NCI-H146 (cell line): ENCODE data around the gene NTN1.
"Not testable (repeated sequence)": the region's sequence is repeated elsewhere in the genome, so short reads cannot be mapped to it uniquely, and the experiment has no call there.

Experiments
- DNase-seq: peaks from one replicate; lab custom pipeline; 2025; lab: John Stamatoyannopoulos, UW

NTN1 gene

DNA sequence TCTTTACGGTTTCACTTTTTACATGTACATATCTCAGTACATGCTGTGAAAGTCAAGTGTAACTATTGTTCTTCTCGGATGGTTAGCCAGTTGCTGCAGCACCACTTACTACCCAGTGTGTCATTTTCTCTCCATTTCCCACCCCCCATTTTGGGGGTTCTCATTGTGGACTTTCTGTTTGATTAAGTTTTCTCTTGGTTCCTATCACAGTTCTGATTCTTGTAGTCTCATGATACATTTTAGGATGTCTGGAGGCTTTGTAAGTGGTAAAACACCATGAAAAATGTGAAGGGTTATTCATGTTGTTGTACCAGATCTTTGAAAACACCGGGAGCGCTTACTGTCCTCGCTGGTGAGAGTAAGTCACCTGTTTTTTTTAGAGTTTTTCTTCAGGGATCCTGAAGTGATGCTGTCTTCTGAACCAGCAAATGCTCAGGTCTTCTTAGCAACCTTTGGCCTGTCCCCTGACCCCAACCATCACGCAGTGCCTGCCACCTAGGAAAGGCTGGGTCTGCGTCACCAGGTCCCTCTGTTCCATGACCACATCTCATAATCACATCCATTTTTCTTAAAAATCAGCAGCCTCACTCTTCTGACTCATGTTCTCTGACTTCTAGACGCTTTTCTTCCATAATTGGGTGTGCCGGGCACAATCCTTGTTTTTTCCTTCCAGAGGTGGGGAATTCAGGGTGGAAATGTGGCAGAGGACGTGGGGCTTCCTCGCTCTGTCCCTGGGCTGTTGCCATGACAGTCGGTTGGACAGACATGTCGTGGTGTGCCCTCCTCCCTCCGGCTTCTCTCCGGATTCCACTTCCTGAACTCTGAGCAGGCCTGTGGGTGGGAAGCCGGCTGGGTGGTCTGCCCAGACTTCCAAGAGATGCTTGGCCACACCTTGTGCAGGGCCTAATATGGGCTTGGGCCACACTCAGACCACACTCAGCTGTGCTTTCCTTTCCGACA, 102.6 kb downstream of the NTN1 start:
- DNase-seq: no peak

DNA sequence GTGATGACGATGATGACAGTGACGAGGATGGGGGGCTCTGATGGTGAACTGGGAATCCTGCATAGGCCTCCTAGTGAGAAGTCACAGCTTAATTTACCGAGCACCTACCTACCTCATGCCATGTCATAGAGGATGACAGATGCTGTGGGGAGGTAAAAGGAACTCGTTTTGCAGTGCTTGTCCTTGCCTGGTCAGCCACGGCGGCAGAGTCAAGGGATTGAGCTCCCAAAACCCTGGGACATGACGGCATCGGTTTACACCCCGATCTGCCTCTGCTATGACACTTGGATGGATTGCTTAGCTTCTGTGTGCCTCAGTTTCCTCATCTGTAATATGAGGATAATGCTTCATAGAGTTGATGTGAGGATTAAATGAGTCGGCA, 103.2 kb downstream of the NTN1 start:
- no peak for DNase-seq

DNA sequence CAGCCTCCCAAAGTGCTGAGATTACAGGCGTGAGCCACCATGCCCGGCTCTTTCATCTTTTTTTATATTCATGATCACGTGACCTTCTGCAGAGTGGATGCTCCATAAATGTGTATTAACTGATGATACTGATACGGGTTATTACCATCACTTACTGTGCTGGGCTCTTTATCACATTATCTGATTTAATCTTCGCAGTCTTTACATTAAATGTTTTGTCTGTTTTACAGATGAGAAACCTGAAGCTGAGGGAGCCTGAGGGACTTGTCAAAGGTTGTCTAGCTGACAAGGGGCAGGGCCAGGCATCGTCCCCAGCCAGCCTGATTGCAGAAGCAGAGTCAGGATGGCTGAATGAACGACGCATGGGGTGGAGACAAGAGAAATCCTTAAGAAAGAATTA, 104.4 kb downstream of the NTN1 start:
- DNase-seq: no peak

DNA sequence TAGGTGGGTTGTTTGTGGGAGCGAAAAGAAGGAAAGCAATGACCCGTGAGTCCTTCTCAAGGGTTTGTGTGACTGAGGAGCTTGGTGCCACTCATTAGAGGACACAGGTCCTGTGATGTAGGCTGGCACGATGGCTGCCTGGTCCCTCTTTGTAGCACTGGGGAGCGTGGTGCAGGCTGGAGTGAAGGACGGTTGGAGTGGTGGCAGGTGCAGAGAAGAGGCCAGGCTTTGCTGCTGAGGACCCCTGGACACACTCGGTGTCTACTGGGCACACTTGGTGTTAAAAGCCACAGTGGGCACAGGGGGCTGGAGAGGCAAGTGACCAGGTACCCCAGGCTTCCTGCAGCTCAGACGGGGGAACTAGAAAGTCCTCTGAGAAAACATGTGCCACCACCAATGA, 106.0 kb downstream of the NTN1 start:
- no peak for DNase-seq

DNA sequence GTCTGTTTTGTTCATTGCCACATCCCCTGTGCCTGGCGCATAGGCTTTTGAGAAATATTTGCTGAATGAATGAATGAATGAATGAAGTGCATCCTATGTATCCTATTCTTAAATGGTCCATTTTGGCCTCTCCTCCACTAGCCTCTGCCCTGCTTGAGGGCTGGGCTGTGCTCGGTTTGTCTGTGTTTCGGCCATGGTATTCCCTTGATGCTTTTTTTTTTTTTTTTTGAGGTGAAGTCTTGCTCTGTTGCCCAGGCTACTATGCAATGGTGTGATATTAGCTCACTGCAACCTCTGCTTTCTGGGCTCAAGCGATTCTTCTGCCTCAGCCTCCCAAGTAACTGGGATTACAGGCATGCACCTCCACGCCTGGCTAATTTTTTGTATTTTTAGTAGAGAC, 110.1 kb downstream of the NTN1 start:
- no peak for DNase-seq

DNA sequence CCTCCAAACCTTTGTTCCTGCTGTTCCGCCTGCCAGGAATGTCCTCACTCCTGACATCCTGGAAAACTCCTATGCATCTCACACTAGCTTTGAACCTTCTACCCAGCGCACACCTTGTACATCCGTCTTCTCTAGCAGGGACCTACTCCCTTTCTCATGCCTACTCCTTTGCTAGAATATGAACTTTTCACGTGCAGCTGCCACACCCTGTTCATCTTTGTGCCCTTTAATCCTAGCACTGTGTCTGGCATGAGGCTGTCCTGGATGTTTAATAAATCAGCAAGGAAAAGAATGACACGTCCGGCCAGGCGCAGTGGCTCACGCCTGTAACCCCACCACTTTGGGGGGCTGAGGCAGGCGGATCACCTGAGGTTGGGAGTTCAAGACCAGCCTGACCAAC, 111.0 kb downstream of the NTN1 start:
- no peak for DNase-seq

DNA sequence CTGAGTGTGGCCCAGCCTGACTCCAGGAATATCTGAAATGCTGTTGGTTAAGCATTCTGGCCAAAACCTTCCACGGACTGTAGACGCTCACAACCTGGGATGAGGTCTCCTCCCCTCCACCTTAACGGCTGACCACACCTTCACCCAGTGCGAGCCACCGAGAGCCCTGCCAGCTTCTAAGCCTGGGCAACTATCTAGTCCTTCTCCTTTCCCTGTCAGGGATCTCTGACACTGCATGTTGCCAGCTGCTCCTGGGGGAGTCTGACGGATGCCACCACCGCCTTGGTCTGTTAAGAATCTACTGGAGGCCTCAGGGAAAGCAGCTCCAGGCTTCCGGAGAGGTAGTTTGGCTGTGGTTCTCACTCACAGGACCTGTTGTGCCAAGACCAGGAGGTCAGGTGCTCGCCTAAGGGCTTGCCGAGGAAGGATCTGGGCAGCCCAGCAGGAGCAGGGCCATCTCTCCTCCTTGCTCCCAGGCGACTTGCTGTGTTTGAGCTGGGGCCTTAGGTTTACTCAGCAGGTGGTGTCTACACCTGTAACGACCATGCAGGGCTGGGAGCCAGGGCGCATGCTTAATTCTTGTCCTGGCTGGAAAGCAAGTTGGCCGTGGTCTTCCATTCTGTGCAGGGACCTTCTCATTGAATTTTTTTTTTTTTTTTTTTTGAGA, 111.8 kb downstream of the NTN1 start:
- DNase-seq: peak; percentile 79

DNA sequence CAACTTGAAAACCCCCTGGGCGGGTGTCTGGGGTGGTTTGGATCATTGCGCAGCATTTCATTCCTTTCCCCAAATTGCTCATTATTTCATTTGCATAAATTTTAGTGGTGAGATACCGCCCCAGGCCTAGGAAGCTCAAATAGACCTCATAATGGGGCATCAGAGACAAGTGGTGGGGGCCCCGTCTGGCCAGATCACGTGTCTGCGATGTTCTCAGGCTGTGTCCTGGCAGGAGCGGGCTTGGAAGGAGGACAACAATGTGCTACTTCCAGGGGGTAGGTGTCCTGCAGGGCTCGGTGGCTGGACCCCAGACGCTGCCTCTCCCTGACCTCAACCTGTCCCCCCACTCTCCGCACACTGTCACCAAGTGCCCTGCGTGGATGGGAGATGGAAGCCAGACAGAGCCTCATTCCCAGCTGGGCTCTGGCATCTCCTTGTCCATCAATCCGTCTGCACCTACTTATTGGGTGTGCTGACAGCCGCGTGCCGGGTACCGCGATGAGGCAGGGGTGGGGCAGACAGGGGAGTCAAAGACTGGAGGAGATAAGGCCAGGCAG, 116.9 kb downstream of the NTN1 start:
- no peak for DNase-seq

DNA sequence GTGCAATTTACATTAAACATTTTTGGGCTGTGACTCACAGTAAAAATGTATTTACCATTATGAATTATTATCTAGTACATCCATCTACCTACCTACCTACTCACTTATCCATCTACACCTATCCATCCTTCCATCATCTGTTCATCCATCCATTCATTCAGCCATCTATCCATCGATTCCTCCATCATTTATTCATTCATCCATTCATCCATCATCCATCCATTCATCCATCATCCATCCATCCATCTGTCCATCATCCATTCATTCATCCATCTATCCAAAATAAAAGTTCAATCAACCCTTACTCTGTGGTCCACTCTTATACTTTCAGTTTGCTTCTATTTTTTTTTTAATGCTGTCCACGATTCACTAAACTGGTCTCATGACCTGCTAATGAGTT, 118.4 kb downstream of the NTN1 start:
- no peak for DNase-seq

DNA sequence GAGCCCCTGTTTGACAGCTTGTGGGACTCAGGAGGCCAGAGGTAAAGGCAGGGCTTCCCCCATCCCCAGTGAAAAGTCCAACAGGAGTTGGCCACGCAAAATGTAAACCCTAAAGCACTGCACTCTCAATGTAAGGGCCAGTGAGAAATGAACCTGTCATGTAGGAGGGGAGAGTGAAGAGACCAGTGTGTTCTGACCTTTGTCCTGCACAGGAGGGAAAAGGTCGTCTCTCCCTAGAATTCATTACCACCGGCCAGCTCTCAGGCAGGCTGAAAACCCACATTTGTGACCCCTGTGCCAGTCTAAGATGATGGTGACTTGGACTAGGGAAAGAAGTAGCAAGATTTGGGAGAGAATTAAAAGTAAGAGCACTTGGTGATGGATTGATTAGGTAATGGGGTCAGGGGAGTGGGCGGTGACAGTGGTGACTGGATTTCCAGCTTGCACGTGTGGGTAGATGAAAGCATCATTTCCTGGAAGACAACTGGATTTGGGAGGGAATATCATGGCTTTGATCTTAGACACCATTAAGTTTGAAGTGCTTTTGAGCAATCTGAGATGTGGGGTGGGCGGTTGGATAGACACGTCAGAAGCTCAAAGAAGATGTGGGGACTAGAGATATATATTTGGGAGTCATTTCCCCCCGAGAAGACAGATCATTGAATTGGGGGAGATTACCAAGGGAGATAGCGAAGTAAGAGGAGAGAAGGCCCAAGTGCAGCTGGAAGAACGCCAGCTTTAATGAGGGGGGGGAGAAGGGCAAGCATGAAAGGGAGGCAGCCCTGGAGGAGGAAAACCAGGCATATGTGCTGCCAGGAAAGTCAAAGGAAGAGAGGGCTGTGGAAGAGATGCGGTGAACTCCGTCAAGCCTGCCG, 119.5 kb downstream of the NTN1 start:
- no peak for DNase-seq

DNA sequence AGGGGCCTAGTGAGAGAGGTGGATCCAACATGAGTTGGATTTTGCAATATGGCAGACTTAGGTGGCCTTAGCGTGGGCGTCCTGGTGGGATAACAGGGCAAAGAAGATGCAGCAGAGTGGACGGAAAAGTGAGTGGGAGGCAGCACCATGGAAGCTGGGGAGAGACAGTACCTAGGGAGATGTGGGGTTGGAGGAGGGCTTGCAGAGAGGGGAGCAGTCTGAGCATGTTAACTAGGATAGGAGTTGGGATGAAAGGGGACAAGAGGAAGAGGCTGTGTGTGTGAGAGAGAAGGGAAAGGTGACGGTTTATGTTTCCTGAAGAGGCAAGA, 120.1 kb downstream of the NTN1 start:
- DNase-seq: no peak

DNA sequence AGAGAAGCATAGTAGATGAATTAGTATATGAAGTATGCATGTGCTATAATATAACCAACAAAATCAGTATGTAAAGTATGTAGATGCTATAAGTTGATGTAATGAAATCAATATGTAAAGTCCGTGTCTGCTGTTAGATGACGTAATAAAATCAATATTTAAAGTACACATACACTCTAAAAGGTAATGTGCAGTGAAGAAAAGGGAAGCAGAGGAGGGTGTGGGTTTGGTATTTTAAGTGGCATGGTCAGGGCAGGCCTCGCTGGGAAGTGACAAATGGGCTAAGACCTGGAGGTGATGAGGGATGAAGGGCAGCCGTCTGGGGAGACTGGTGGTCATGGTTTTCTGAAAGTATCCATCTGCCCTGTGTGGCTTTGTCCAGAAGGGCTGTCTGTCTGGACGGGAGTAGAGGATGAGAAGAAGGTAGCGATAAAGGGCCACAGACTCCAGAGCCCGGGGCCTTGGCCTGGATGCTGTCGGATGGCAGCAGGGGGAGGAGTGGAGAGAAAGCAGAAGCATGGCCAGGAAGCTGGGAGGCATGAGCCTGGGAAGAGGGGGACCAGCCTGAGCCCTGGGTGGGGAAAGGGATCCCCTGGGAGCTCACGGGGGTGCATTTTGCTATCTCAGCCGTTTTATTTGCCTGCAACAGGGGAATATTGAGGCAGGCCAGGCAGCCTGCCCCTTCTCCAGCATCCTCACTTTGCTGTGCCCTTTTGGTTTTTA, 121.6 kb downstream of the NTN1 start:
- DNase-seq: no peak

DNA sequence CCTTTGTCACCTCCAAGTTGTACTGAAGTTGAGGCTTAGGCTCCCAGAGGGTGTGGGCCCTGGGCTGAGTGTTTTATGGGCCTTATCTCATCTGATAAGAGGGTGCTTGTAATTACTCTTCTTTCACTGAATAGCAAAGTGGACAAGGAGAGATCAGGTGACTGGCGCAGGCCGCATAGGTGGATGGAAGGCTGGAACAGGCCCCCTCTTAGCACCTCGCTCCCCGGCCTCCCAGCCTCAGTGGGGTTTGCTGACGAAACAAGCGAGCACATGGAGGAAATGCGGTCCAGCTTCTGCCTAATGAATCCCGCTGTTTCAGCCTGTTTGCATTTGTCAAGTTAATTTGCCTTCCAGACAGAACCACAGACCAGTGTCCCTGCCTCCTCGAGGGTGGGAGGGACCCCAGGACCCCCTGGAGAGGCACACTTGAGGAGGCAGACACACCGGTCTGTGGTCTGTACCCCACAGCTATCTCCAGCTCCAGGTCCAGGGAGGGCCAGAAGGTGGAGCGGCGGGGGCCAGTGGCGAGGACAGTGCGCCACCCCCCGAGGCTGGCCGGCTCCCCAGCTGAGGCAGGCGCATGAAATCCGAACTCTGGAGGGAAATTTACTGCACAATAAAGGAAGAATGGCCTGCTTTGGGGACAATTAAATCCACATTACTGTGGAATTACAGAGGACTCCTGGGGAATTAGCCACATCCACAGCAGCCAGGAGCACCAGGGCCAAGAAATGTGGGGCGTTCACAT, 123.4 kb downstream of the NTN1 start:
- peak; percentile 33 for DNase-seq

DNA sequence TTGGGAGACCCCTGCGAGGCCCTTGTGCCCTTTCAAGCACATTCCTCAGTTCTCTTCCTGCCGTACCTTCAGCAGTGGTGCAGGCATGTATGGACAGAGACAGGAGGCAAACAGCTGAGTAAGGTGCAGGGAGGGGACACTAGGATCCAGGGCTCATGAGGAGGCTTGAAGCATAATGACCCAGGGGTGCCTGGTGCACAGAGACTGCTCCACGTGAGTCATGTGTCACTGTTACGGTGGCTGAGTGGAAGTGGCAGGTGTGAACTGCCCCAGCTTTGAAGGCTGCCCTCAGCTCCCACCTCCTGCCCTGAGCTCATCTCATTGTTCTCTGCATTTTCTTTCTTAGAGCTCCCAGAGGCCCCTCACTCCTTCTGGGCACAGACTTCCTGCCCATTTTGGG, 124.8 kb downstream of the NTN1 start:
- DNase-seq: no peak

DNA sequence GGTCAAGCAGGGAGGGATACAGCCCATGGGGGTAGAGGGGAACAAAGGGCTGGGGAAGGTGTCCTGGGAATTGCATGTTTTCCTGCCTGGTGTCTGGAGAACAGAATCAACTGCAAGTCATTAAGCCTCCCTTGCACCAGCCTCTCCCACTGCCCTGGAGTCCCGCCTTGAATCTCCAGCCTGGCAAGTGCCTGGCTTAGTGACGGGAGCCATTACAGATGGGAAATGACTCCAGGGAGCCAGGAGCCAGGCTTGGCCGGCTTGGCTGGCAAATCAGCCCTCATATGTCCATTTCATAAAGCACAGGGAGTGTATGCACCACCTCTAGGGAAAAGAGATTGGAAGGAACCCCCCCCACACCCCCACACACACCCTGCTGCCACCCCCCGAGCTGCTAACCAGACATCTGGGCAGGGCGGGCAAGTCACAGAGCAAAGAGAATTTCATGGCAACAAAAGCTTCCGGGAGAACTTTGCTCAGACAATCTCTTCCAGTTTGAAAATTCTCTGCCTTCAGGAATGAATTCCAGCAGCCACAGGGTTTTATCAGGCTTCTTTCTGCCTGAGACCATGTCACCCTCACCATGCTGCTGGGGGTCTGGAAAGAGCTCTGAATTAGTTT, 127.7 kb downstream of the NTN1 start:
- no peak for DNase-seq

DNA sequence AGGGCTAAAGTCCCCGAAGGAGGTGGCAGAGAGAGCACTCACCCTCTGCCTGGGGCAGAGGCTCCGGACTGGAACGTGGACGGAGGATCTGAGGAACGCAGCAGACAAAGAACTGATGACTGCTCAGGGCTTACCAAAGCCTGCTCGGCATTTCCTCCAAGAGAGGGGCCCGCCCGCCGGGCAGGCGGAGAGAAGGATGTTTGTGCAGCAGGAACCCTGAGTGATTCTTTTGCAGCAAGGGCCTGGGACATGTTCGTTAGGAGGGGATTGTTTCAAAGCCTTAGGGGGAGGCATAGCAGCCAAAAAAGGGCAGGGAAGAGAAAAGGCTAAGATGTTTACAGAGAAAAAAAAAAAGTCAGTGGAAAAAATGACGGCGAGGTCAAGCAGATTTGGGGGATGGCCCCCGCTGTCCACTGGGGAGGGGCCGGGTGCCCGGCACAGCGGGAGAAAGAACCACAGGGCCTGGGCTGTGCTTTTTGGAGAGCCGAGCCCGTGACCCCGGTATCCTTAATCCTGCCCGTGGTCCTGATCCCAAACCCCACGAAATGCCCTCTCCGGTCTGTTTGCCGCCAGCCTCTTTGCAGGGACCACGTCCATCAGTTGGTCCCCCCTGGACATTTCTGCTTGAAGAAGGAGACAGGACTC, 129.3 kb downstream of the NTN1 start:
- no peak for DNase-seq

DNA sequence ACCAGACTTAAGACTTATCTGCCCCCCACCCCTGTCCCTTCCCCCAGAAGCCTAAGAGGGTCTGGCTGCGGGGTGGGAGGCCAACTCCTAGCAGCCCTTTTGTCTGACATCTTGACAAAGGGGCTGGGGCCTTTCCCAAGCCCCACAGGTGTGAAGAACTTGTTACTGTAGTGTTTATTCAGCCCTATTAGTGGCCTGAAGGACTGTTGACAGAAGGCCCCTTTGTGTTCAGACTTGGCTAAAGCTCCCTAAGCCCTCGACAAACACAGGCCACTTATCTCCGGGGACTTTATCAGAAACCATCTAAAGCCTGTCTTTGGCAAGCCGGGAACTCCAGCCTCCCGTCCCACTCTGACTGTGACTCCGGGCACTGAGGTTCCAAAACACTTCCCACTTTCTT, 129.8 kb downstream of the NTN1 start:
- peak; percentile 95 for DNase-seq

DNA sequence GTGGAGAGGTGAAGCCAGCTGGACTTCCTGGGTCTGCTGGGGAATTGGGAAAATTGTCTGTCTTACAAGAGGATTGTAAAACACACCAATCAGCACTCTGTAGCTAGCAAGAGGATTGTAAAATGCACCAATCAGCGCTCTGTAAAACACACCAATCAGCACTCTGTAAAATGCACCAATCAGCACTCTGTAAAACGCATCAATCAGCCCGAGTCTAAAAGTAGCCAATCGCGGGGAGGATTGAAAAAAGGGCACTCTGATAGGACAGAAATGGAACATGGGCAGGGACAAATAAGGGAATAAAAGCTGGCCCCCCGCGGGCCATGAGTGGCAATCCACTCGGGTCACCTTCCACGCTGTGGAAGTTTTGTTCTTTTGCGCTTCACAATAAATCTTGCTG, 130.4 kb downstream of the NTN1 start:
- not testable (repeated sequence) for DNase-seq

DNA sequence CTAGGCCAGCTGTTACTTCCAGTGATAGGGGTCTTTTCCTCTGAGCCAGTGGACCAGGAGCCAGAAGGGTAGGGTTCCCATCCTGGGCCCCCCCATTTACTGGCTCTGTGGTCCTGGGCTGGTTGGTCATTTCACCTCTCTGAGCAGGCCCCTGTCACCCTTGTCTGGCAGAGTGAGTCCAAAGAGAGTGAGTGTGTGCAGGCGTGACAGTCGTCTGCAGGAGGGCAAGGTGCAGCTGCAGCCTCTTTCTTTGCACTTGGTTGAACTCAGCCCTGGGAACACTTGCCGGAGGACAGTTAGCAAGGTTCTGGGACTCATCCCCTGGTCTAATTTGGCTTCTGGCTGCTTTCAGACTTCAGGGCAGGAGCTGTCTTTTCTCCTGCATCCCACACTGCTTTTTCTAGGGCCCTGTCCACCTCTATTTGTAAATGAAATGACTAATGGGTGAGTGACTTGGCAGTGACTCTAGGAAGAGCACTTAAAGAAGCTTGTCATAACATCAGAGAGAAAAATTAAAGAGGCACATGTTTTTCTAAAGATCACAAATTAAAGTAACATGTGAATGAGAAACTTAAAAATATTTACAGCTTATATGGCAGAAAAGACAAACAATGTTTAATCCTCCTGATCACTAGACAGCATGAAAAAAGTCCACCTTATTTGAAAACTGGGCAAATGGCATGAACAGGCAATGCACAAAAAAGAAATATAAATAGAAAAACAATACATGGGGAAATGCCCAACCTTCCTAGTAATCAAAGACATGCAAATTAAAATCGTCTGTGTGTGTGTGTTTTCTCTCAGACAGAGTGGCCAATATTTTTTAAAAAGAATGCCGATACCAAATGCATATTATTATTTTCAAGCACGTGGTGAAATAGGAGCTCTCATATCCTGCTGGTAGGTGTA, 137.5 kb downstream of the NTN1 start:
- DNase-seq: no peak
